Naive B cell (primary cell): ENCODE data around the gene PXMP2. TPM values are rescaled to one million over a fixed set of nuclear protein-coding genes. Genes with fewer than 3 reads are reported as not detected.
"Not testable (repeated sequence)": the region's sequence is repeated elsewhere in the genome, so short reads cannot be mapped to it uniquely, and the experiment has no call there.

Experiments
- ATAC-seq, 2 donors: fragments of 150-1000 bp; cut with Tn5 transposase; 2 replicates each; pipeline ENCODE4 v1.10.0; 2021; ENCODE audit warnings: low read depth in 2 of 2, mild to moderate bottlenecking in 2 of 2, moderate library complexity in 2 of 2
- DNase-seq: peaks from one replicate; pipeline ENCODE4 v3.0.0; 2022
- H3K27ac Mint-ChIP-seq, 6 donors: one replicate each; pipeline ENCODE4 v1.8.0; 2020 to 2022; ENCODE audit warnings: mild to moderate bottlenecking in 6 of 6, mixed read lengths in 6 of 6, moderate library complexity in 5 of 6, inconsistent platforms in 2 of 6
- H3K27me3 Mint-ChIP-seq, 3 donors: one replicate each; pipeline ENCODE4 v1.8.0; 2021 to 2022; ENCODE audit warnings: mixed read lengths in 3 of 3, mild to moderate bottlenecking in 1 of 3
- H3K36me3 Mint-ChIP-seq, 2 donors: one replicate each; pipeline ENCODE4 v1.8.0; 2020 to 2022; ENCODE audit warnings: mixed read lengths in 2 of 2, inconsistent platforms in 1 of 2, mild to moderate bottlenecking in 1 of 2
- H3K4me1 Mint-ChIP-seq, 3 donors: one replicate each; pipeline ENCODE4 v1.8.0; 2020 to 2022; ENCODE audit warnings: mixed read lengths in 3 of 3, inconsistent platforms in 1 of 3, mild to moderate bottlenecking in 1 of 3, moderate library complexity in 1 of 3
- H3K4me3 Mint-ChIP-seq, 8 donors: one replicate each; pipeline ENCODE4 v1.8.0; 2020 to 2022; ENCODE audit warnings: mild to moderate bottlenecking in 8 of 8, mixed read lengths in 8 of 8, moderate library complexity in 8 of 8, inconsistent platforms in 2 of 8
- H3K9me3 Mint-ChIP-seq, 7 donors: one replicate each; pipeline ENCODE4 v1.8.0; 2020 to 2022; ENCODE audit warnings: mixed read lengths in 7 of 7, mild to moderate bottlenecking in 5 of 7, inconsistent platforms in 2 of 7, moderate library complexity in 1 of 7
- polyA plus RNA-seq, 6 donors: library from polyadenylated mRNA; unstranded; fragments of 300-500 nt; fragmentation: Illumina TruSeq; gene quantifications; one replicate each; pipeline ENCODE4 v1.2.3, GENCODE V29; 2021; ENCODE audit warnings: low read depth in 6 of 6

PXMP2 gene
- polyA plus RNA-seq, 6 donors from 2014 or later, result 6.2 to 10.4 (median 7.9) TPM

DNA sequence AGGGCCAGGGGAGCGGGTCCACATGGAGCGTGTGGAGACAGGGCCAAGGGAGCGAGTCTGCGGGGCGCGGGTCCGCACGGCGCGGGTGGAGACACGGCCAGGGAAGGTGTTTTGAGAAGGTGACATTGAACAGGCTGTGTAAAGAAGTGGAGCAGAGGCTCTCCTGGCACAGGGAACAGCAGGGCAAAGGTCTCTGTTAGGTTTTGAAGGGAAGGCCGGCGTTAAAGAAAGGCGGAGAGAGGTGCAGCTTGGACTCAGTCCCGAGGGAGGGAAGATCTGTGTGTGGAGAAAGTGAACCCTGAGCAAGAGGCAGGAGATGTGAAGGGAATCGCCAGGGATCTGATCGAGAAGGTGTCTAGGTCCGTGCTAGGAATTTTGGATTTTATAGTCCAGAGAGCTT is 1.8 kb downstream of the PXMP2 start:
- Mint-ChIP-seq H3K9me3 (no peaks in the 10 kb centered on the region), H3K4me1 (peaks cover 0 to 25% (median 12%) of the 10 kb centered on the region in 3 donors), H3K36me3 (no peaks in the 10 kb centered on the region), H3K4me3 (peak overlapping the region in 7 of 8 donors; percentile 29 to 89 (median 57)), H3K27me3 (no peaks in the 10 kb centered on the region), H3K27ac (peak overlapping the region in 4 of 6 donors; percentile 27 to 69 (median 53))
- DNase-seq, result no peak
- no peak for ATAC-seq

DNA sequence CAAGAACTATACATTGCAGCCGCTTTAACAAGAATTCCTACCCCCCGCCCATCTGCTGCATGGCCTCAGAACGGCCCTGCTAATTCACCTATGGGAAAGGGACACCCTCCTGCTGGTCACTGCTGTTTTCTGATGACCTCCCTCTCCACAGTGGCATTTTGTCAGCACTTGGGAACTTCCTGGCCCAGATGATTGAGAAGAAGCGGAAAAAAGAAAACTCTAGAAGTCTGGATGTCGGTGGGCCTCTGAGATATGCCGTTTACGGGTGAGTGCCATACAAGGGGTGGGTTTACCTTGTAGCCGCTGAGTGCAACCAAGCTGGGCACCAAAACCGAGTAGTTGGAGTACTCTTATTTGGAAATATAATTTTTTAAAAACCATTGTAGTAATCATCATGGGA is 2.7 kb downstream of the PXMP2 start:
- H3K4me3 Mint-ChIP-seq, result peak overlapping the region in 6 of 8 donors; percentile 5 to 72 (median 26)
- H3K9me3 Mint-ChIP-seq, result no peaks in the 10 kb centered on the region
- DNase-seq (no peak), ATAC-seq (no peak)
- no peaks in the 10 kb centered on the region for H3K27me3 Mint-ChIP-seq
- no peak overlapping the region for H3K27ac Mint-ChIP-seq
- peaks cover 0 to 23% (median 10%) of the 10 kb centered on the region in 3 donors for H3K4me1 Mint-ChIP-seq
- H3K36me3 Mint-ChIP-seq, result no peaks in the 10 kb centered on the region

DNA sequence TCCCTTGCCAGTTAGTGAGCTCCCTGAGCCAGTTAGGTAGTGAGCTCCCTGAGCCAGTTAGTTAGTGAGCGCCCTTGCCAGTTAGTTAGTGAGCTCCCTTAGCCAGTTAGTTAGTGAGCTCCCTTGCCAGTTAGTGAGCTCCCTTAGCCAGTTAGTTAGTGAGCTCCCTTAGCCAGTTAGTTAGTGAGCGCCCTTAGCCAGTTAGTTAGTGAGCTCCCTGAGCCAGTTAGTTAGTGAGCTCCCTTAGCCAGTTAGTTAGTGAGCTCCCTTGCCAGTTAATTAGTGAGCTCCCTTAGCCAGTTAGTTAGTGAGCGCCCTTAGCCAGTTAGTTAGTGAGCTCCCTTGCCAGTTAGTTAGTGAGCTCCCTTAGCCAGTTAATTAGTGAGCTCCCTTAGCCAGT is 4.6 kb downstream of the PXMP2 start:
- ATAC-seq, H3K27ac Mint-ChIP-seq, H3K9me3 Mint-ChIP-seq, H3K36me3 Mint-ChIP-seq, DNase-seq, H3K27me3 Mint-ChIP-seq: not testable (repeated sequence)
- Mint-ChIP-seq H3K4me1 (peaks cover 0 to 12% (median 11%) of the 10 kb centered on the region in 3 donors), H3K4me3 (peak overlapping the region in 1 of 8 donors; percentile 41)

DNA sequence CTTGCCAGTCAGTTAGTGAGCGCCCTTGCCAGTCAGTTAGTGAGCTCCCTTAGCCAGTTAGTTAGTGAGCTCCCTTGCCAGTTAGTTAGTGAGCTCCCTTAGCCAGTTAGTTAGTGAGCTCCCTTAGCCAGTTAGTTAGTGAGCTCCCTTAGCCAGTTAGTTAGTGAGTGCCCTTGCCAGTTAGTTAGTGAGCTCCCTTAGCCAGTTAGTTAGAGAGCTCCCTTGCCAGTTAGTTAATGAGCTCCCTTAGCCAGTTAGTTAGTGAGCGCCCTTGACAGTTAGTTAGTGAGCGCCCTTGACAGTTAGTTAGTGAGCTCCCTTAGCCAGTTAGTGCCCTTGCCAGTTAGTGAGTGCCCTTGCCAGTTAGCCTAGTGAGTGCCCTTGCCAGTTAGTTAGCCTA is 7.5 kb downstream of the PXMP2 start:
- H3K4me1 Mint-ChIP-seq, H3K9me3 Mint-ChIP-seq, H3K27me3 Mint-ChIP-seq, DNase-seq, H3K4me3 Mint-ChIP-seq, ATAC-seq, H3K36me3 Mint-ChIP-seq: not testable (repeated sequence)
- H3K27ac Mint-ChIP-seq, result peak overlapping the region in 1 of 6 donors; percentile 84

DNA sequence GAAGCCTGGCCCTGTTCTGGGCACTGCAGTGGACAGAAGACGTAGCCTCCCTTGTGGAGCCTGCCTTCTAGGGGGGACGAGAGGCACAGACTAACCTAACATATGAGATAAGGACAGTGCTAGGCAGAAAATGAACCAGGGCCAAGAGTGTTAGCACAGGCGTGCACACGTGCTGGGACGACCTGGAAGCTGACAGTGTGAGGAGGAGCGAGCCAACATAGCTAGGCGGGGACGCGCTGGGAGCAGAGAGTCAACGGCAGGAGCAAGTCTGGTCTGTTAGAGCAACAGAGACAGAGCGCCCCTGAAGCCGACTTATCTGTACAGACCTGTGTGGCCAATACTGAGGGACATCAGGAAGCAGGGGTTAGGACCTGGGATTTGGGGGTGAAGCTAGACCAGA is 8.0 kb downstream of the PXMP2 start:
- DNase-seq (no peak), ATAC-seq (no peak)
- H3K4me3 Mint-ChIP-seq, result no peak overlapping the region
- peak overlapping the region in 1 of 6 donors; percentile 24 for H3K27ac Mint-ChIP-seq
- no peaks in the 10 kb centered on the region for H3K9me3 Mint-ChIP-seq
- H3K36me3 Mint-ChIP-seq, result peaks cover 3 to 7% of the 10 kb centered on the region in 2 donors
- H3K27me3 Mint-ChIP-seq, result no peaks in the 10 kb centered on the region
- H3K4me1 Mint-ChIP-seq, result peaks cover 3 to 10% (median 9%) of the 10 kb centered on the region in 3 donors

DNA sequence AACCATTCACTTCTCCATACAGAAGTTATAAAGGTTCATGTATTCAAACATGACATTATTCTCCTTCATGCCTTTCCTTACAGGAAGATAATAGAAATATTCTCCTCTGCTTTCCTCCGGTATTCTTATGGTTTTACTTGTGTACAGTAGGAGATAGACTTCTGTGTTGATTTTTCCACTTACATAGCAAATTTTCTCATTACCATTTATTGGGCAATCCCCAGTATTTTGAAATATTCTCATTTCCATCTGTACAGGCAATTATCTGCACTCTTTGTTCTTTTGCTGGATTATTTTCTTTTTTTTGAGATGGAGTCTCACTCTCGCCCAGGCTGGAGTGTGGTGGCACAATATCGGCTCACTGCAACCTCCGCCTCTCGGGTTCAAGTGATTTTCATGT is 11.0 kb downstream of the PXMP2 start:
- DNase-seq (no peak), ATAC-seq (no peak)
- Mint-ChIP-seq H3K36me3 (peaks cover 4 to 11% of the 10 kb centered on the region in 2 donors), H3K4me1 (peaks cover 16 to 21% (median 19%) of the 10 kb centered on the region in 3 donors), H3K9me3 (no peaks in the 10 kb centered on the region), H3K27me3 (no peaks in the 10 kb centered on the region), H3K27ac (peak overlapping the region in 2 of 6 donors; percentile 29 to 32), H3K4me3 (no peak overlapping the region)

DNA sequence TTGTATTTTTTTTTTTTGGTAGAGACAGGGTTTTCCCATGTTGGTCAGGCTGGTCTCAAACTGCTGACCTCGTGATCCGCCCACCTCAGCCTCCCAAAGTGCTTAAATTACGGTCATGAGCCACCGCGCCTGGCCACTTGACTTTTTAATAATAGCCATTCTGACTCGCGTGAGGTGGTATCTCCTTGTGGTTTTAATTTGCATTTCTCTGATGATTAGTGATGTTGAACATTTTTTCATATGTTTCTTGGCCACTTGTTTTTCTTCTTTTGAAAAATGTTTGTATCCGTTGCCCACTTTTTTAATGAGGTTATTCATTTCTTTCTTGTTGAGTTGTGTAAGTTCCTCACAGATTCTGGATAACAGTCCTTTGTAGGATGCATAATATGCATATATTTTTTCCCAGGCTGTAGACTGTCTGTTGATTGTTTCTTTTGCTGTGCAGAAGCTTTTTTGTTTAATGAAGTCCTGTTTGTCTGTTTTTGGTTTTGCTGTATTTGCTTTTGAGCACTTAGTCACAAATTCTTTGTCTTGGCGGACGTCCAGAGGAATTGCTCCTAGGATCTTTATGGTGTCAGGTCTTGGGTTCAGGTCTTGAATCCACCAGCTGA is 12.9 kb downstream of the PXMP2 start:
- H3K4me3 Mint-ChIP-seq, result peak overlapping the region in 3 of 8 donors; percentile 10 to 79 (median 54)
- ATAC-seq (no peak), DNase-seq (no peak)
- H3K27ac Mint-ChIP-seq, result peak overlapping the region in 2 of 6 donors; percentile 15 to 39
- peaks cover 9 to 18% of the 10 kb centered on the region in 2 donors for H3K36me3 Mint-ChIP-seq
- H3K4me1 Mint-ChIP-seq, result peaks cover 23 to 29% (median 29%) of the 10 kb centered on the region in 3 donors
- H3K9me3 Mint-ChIP-seq, result no peaks in the 10 kb centered on the region
- H3K27me3 Mint-ChIP-seq, result no peaks in the 10 kb centered on the region

DNA sequence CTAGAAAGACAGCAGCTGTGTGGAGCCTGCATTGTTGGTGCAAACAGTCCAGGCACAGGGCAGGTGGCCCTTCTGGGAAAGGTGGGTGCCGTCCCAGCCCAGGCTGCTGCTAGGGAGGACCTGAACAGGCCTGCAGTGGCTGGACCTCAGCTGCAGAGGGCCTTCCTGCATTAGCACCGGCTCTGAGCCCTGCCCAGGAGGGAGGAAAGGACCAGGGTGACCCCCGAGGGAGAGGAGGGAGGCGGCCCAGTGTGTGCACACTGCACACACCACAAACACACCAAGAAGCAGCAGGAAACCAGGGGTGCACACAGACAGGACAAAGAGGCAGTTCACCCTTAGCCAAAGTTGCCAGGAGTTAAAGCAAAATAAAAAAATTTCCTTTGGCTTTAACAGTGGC is 15.3 kb downstream of the PXMP2 start:
- no peaks in the 10 kb centered on the region for H3K27me3 Mint-ChIP-seq

DNA sequence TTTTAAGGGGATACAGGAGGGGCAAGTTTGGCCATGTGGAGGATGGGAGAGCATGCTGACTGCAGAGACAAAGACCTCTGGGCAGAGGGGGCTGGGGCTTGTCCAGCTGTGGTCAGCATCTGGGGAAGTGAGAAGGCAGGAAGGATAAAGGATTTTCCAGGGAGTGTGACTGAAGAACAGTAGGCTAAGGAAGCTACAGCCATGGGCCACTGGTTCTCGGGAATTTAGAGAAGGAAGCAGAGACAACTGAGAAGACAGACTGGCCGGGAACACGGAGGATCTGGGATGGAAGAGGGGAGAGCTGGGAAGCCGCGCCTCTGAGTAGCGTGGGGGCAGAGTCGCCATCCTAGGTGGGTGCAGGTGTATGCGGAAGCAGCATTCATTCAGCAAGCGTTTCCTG is 16.3 kb downstream of the PXMP2 start:
- DNase-seq (no peak), ATAC-seq (no peak)
- Mint-ChIP-seq H3K9me3 (peaks cover 0 to 18% (median 10%) of the 10 kb centered on the region in 7 donors), H3K27ac (peak overlapping the region in 4 of 6 donors; percentile 14 to 81 (median 54)), H3K4me3 (peak overlapping the region in 1 of 8 donors; percentile 12), H3K36me3 (peaks cover 20% of the 10 kb centered on the region in 2 donors), H3K4me1 (peaks cover 26 to 39% (median 28%) of the 10 kb centered on the region in 3 donors), H3K27me3 (no peaks in the 10 kb centered on the region)

More for the DNA sequence above, 15.3 kb downstream of the PXMP2 start:
- Mint-ChIP-seq H3K9me3 (peaks cover 0 to 9% (median 4%) of the 10 kb centered on the region in 7 donors), H3K4me3 (no peak overlapping the region), H3K4me1 (peaks cover 26 to 35% (median 28%) of the 10 kb centered on the region in 3 donors), H3K27ac (peak overlapping the region in 2 of 6 donors; percentile 25 to 56), H3K36me3 (peaks cover 13 to 19% of the 10 kb centered on the region in 2 donors)
- no peak for DNase-seq
- ATAC-seq, result no peak

DNA sequence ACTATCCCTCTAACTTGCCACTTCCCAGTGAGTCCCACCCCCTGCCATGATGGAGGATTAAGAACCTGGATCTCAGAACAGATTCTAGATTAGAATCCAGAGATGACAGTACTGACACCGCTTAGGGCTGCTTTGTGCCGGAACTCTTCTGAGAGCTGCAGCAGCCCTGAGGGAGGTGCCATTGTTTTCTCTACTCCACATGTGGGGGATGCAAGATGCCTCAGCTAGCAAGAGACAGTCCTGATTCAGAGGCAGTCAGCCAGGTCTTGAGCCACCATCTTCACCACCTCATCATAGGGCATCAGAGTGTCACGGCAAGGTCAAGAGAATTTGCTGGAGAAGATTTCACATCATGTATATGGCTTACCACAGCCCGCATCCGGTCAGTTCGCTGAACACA is 19.9 kb downstream of the PXMP2 start:
- peak overlapping the region in 5 of 8 donors; percentile 47 to 94 (median 71) for H3K4me3 Mint-ChIP-seq
- peaks cover 15 to 20% of the 10 kb centered on the region in 2 donors for H3K36me3 Mint-ChIP-seq
- peaks cover 0 to 18% (median 10%) of the 10 kb centered on the region in 7 donors for H3K9me3 Mint-ChIP-seq

DNA sequence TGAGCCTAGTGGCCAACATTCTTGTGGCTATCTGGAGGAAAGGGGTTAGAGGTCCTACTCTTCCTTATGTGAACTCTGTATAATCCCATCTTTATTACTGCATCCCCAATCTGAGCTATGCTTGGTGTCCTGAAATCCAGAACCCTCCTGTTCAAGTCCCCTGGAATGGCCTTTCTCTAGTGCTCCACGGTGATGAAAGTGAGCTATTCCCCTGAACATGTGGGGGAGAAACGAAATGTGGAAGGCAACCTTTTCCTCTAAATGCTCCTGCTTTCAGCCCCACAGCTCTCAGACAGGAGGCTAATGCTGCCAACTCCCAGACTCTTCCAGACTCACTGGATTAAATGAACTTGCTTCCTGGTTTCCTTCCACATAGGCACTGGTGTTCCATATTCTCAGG is 20.8 kb downstream of the PXMP2 start:
- DNase-seq, result no peak
- ATAC-seq, result no peak
- H3K9me3 Mint-ChIP-seq, result peaks cover 0 to 18% (median 10%) of the 10 kb centered on the region in 7 donors
- H3K36me3 Mint-ChIP-seq, result peaks cover 15 to 18% of the 10 kb centered on the region in 2 donors
- H3K4me1 Mint-ChIP-seq, result peaks cover 19 to 43% (median 23%) of the 10 kb centered on the region in 3 donors
- H3K27me3 Mint-ChIP-seq, result no peaks in the 10 kb centered on the region
- H3K27ac Mint-ChIP-seq, result peak overlapping the region in 4 of 6 donors; percentile 49 to 74 (median 64)
- peak overlapping the region in 5 of 8 donors; percentile 14 to 96 (median 94) for H3K4me3 Mint-ChIP-seq

More for the DNA sequence above, 19.9 kb downstream of the PXMP2 start:
- DNase-seq (no peak), ATAC-seq (no peak)
- peaks cover 21 to 40% (median 26%) of the 10 kb centered on the region in 3 donors for H3K4me1 Mint-ChIP-seq
- H3K27me3 Mint-ChIP-seq, result no peaks in the 10 kb centered on the region
- H3K27ac Mint-ChIP-seq, result peak overlapping the region in 4 of 6 donors; percentile 43 to 73 (median 62)

DNA sequence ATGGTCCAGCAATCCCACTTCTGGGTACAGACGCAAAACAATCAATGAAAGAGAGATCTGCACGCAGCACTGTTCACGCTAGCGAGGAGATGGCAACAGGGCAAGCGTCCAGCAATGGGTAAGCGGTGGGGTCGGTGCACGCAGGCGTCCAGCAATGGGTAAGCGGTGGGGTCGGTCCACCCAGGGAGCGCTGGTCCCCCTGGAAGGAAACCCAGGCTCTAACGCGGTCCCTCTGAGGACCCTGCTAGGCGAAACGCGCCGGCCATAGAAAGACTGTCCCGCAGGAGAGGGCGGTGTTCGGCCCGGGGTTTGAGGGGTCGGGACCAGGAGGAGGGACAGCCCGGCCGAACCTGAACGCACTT is 22.6 kb downstream of the PXMP2 start:
- Mint-ChIP-seq H3K4me3 (peak overlapping the region; percentile 91 to 96 (median 94)), H3K36me3 (peaks cover 8 to 11% of the 10 kb centered on the region in 2 donors), H3K27me3 (no peaks in the 10 kb centered on the region), H3K9me3 (peaks cover 0 to 18% (median 10%) of the 10 kb centered on the region in 7 donors), H3K4me1 (peaks cover 6 to 46% (median 17%) of the 10 kb centered on the region in 3 donors), H3K27ac (peak overlapping the region; percentile 91 to 99 (median 98))
- DNase-seq (no peak), ATAC-seq (peak in 1 of 2 donors; percentile 1)

DNA sequence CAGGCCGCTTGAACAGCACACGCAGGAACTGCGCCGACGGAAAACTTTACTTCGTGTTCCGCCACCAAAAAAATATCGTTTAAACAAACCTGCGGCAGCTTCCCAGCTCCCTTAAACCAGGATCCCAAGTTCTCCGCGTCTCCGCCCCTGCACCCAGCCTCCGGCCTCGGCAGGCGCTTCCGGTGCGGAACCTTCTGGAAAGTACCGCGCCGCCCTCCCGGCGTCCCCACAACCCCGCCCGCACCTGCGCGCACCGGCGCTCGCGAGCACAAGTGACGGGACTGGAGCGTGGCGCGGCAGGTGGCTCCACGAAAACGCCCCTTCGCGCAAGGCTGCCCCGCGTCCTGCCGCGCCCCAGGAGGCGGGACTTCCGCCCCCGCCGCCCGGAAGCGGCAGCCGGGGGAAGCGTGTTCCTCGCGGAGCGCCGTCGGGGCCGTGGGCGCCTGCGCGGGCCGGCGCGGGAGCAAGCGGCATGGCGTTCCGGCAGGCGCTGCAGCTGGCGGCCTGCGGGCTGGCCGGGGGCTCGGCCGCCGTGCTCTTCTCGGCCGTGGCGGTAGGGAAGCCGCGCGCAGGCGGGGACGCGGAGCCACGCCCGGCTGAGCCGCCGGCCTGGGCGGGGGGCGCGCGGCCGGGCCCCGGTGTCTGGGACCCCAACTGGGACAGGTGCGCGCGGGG is 23.2 kb downstream of the PXMP2 start, which contains the start of gene PGAM5:
TSS of gene PGAM5 (plus strand) at position 438 of the 675 bp plus-strand sequence. CDS start at position 473, 35 bp downstream.
- peaks cover 0 to 18% (median 10%) of the 10 kb centered on the region in 7 donors for H3K9me3 Mint-ChIP-seq
- H3K27me3 Mint-ChIP-seq, result no peaks in the 10 kb centered on the region
- H3K27ac Mint-ChIP-seq, result peak within 1 kb of the TSS; percentile 91 to 99 (median 98)
- H3K4me1 Mint-ChIP-seq, result peaks cover 6 to 46% (median 17%) of the 10 kb centered on the region in 3 donors
- H3K36me3 Mint-ChIP-seq, result peaks cover 8 to 11% of the 10 kb centered on the region in 2 donors
- H3K4me3 Mint-ChIP-seq, result peak within 1 kb of the TSS; percentile 91 to 96 (median 94)
- ATAC-seq (peak; percentile 95 to 96), DNase-seq (peak; percentile 97)
